Endothelial cell (in vitro differentiated cells): Measurements from ENCODE around the gene KIF3A. TPM values are rescaled to one million over a fixed set of nuclear protein-coding genes. Genes with fewer than 3 reads are reported as not detected.

Source experiments
- DNase-seq: peaks from one replicate; pipeline ENCODE4 v3.0.0; 2021; ENCODE audit warnings: low spot score
- H3K27ac Mint-ChIP-seq: one replicate; pipeline ENCODE4 v1.8.0; 2021; ENCODE audit warnings: mixed read lengths, inconsistent platforms; ENCODE audit not compliant: unreplicated experiment
- H3K27me3 Mint-ChIP-seq: one replicate; pipeline ENCODE4 v1.8.0; 2021; ENCODE audit warnings: mild to moderate bottlenecking, moderate library complexity, mixed read lengths, inconsistent platforms; ENCODE audit not compliant: unreplicated experiment
- H3K36me3 Mint-ChIP-seq: one replicate; pipeline ENCODE4 v1.8.0; 2021; ENCODE audit warnings: mild to moderate bottlenecking, low read depth, mixed read lengths, inconsistent platforms; ENCODE audit not compliant: unreplicated experiment
- H3K4me1 Mint-ChIP-seq: one replicate; pipeline ENCODE4 v1.8.0; 2021; ENCODE audit warnings: mild to moderate bottlenecking, mixed read lengths, inconsistent platforms; ENCODE audit not compliant: unreplicated experiment
- H3K4me3 Mint-ChIP-seq: one replicate; pipeline ENCODE4 v1.8.0; 2021; ENCODE audit warnings: mild to moderate bottlenecking, mixed read lengths, inconsistent platforms; ENCODE audit not compliant: unreplicated experiment
- H3K9me3 Mint-ChIP-seq: one replicate; pipeline ENCODE4 v1.8.0; 2021; ENCODE audit warnings: mixed read lengths, inconsistent platforms; ENCODE audit not compliant: unreplicated experiment
- total RNA-seq: library from RNA; stranded (reverse); fragmentation: NEBNext Ultra II Directional; extraction: Animal tissue kit (Norgen Biotek cat#: 25700); gene quantifications from one replicate; pipeline ENCODE4 v1.2.1, GENCODE V29; 2021; ENCODE audit not compliant: unreplicated experiment
- TF ChIP-seq, protein P1 (sequence below): fragments of 200-600 bp; sonication (generic); IDR thresholded peaks from one replicate; pipeline ENCODE4 v1.5.0; 2021; ENCODE audit warnings: antibody characterized with exemption; ENCODE audit not compliant: unreplicated experiment

The KIF3A gene
- total RNA-seq, 1 donor from 2014 or later, result 11.5 TPM

DNA sequence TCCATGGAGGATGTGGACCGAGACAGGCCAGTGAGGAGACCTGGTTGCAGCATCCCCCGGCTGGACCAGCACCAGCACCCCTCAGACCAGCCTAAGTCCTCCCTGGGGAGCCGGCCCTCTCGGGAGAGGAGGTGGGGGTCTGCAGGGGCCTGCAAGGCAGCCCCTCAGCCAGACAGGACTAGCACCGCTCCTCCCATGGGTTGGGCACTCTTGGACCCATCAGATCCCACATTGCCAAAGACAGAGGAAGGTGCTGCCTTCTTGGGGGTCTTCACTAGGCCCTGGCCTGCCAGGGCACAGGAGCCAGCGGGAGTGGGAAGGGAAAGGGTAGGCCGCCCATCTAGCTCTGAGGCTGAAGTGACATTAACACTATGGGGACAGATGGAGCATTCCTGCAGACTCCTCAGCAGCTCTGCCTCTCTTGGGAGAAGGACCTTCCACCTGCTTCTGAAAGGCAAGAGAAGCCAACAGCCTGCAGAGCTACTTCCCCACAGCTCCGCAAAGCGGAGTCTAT, 72.6 kb downstream of the KIF3A start:
- H3K27me3 Mint-ChIP-seq, result peaks cover 4% of the 10 kb centered on the region
- no peak overlapping the region for H3K27ac Mint-ChIP-seq
- no peak for DNase-seq
- TF ChIP-seq, protein P1, sequence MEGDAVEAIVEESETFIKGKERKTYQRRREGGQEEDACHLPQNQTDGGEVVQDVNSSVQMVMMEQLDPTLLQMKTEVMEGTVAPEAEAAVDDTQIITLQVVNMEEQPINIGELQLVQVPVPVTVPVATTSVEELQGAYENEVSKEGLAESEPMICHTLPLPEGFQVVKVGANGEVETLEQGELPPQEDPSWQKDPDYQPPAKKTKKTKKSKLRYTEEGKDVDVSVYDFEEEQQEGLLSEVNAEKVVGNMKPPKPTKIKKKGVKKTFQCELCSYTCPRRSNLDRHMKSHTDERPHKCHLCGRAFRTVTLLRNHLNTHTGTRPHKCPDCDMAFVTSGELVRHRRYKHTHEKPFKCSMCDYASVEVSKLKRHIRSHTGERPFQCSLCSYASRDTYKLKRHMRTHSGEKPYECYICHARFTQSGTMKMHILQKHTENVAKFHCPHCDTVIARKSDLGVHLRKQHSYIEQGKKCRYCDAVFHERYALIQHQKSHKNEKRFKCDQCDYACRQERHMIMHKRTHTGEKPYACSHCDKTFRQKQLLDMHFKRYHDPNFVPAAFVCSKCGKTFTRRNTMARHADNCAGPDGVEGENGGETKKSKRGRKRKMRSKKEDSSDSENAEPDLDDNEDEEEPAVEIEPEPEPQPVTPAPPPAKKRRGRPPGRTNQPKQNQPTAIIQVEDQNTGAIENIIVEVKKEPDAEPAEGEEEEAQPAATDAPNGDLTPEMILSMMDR, result no peak
- no peaks in the 10 kb centered on the region for H3K9me3 Mint-ChIP-seq
- H3K4me3 Mint-ChIP-seq, result no peak overlapping the region
- no peaks in the 10 kb centered on the region for H3K4me1 Mint-ChIP-seq
- H3K36me3 Mint-ChIP-seq, result no peaks in the 10 kb centered on the region

DNA sequence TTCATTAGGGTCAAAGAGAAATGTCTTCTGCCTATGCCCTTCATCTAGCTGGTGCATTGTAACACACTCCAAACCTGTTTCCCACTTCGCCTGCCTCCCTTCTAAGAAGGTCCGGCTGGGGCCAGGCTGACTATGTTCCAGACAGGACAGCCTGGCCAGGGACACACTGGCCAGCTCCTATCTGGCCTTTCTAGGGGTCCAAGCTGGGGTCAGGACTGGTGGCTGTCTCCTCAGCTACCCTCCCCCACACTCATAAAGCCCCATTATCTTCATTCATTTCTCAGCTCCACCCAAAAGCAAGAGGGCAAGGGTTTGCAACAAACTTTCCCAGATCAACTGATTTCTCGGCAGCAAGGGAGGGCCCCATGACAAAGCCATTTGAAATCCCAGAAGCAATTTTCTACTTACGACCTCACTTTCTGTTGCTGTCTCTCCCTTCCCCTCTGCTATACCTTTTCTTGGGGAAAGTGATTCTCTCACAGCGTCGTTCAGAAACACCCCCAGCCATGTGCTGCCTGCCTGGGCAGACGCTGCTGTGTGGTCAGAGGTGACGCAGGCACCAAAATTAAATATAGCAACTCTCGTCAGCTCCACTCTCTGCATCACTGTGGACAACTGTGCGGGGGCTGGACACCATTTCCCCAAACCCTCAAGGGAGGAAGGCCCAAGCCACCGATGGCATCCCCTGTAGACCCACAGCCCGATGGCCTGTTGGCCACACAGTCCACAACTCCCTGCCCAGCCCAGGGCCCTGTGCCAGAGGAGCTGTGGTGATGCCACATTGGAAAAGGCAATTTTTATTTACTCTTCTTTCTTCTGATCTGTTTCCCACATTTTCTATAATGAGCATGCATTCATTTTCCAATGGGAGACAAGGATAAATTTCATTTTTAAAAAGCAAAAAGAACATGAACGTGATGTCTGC, 73.3 kb downstream of the KIF3A start:
- H3K4me1 Mint-ChIP-seq, result no peaks in the 10 kb centered on the region
- no peak overlapping the region for H3K27ac Mint-ChIP-seq
- H3K4me3 Mint-ChIP-seq, result no peak overlapping the region
- no peaks in the 10 kb centered on the region for H3K9me3 Mint-ChIP-seq
- TF ChIP-seq, protein P1, result no peak
- H3K36me3 Mint-ChIP-seq, result no peaks in the 10 kb centered on the region
- H3K27me3 Mint-ChIP-seq, result peaks cover 4% of the 10 kb centered on the region
- no peak for DNase-seq

DNA sequence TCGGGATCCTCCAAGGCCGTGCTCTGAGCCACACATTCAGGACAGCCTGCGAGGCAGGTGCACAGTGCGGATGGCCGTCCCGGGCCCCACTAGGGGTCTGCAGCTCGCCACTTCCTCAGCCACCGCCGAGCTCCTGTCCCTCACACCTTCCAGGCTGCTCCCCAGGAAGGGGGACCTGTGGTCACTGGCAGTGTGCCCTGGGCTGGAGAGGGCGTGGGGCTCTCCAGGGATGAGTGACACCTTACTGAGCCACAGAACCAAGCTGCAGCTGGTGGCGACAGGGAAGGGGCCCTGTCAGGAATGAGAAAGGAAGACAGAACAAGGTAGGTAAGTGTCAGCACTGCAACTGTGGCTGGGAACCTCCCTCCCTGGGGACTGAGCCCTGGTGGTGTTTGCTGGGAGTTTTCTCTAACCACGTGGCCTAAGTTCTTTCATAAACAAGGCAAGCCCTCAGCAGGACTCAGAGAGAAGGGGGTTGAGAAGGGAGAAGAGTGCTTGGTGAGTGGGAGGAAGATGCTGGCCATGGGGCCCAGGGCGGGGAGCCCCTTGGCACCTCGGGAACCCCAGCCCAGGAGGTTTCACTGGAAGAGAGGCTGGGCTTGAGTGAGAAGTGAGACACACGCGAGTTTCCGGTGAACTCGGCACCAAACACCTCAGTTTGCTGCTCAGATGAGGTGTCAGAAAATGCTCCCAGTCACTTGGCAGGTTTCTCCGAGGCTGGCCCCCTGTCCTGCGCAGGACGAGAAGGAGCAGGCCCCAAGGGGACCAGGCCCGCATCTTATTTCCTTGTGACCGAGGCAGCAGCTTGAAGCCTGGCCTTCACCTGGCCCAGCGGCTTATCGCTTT, 74.2 kb downstream of the KIF3A start:
- no peak for DNase-seq
- Mint-ChIP-seq H3K36me3 (no peaks in the 10 kb centered on the region), H3K27ac (no peak overlapping the region), H3K9me3 (no peaks in the 10 kb centered on the region), H3K4me3 (no peak overlapping the region), H3K4me1 (no peaks in the 10 kb centered on the region), H3K27me3 (peaks cover 4% of the 10 kb centered on the region)
- TF ChIP-seq, protein P1, result no peak

DNA sequence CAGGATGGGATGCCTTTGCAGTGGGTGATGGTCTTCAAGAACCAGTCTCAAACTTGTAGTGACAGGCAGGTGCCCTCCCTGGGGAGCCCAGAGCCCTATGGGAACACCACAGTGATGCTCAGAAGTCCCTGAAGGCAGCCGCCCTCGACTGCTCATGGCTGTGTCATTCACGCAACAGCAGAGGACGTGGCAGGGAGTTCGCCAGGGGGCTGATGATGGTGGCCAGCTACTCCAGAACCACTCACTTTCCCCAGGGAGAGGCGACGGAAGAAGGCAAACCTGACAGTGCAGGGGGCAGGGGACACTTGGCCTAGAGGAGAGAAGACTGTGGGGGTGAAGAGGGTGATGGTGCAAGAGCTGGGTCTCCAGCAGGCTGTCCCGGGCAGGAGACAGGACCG, 75.3 kb downstream of the KIF3A start:
- Mint-ChIP-seq H3K4me3 (no peak overlapping the region), H3K36me3 (no peaks in the 10 kb centered on the region), H3K27ac (no peak overlapping the region), H3K9me3 (no peaks in the 10 kb centered on the region), H3K4me1 (no peaks in the 10 kb centered on the region), H3K27me3 (peaks cover 6% of the 10 kb centered on the region)
- DNase-seq, result no peak
- TF ChIP-seq, protein P1, result no peak
